Astrocyte of the cerebellum (primary cell): ENCODE results near the gene GSDME.

Experiments used
- DNase-seq: peaks from one replicate; pipeline ENCODE4 v3.0.0-alpha.2; 2011; ENCODE audit warnings: low read depth
- H3K4me3 ChIP-seq: 2 replicates; pipeline ENCODE4 v1.5.1; 2011; ENCODE audit warnings: mild to moderate bottlenecking, low read depth, low read length, moderate library complexity
- in situ Hi-C: cut with HindIII; loops from 2 replicates; pipeline ENCODE4 v1.10.0; 2017; ENCODE audit warnings: low sequenced_read_pairs
- TF ChIP-seq, protein P1 (sequence below): IDR thresholded peaks from 2 replicates; pipeline ENCODE4 v1.5.1; 2012; ENCODE audit warnings: low read length, low read depth, moderate library complexity, mild to moderate bottlenecking; ENCODE audit errors: missing control alignments

Gene GSDME

DNA sequence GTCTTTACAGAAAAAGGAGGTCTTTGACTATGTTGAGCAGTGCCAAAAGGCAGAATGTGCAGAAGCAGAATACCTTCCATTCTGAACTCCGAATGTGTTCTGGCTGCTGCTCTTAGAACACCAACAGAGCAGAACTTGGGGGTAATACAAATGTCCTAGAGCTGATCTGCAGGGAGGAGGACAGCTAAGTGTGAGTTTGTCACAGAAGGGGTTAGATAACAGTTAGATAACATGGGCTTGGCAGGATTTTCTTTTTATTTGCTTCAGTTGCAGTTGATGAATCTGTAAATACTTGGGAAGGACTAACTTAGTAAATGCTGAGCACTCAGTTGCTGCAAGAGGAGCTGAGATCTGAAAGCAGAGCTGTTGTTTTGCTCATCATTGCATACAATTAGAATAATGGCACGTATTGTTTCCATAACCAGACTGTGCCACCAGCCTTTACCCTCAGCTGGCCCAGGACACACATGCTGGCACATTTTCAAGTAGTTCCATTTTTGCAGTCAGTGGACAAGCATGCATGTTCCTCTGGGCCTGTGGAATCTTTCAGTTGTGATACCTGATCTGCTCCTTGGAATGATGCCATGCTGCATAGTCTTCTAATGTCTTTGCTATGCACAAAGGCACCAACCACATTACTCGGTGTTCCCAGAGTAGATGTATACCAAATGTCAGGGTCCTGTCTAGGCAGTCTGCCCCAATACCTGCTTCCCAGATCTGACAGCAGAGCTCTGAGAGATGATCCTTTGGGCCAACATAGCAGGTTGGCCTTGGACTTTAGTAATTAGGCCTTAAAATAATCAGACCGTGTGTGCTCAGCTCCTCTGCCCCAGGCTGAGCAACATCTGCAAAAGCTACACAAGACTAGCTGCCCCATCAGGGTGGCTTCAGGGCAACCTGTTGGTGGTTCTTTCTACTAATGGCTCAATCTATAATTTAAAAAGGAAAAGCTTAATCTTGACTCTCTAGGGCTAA lies 55.7 kb downstream of the GSDME start:
- TF ChIP-seq, protein P1, sequence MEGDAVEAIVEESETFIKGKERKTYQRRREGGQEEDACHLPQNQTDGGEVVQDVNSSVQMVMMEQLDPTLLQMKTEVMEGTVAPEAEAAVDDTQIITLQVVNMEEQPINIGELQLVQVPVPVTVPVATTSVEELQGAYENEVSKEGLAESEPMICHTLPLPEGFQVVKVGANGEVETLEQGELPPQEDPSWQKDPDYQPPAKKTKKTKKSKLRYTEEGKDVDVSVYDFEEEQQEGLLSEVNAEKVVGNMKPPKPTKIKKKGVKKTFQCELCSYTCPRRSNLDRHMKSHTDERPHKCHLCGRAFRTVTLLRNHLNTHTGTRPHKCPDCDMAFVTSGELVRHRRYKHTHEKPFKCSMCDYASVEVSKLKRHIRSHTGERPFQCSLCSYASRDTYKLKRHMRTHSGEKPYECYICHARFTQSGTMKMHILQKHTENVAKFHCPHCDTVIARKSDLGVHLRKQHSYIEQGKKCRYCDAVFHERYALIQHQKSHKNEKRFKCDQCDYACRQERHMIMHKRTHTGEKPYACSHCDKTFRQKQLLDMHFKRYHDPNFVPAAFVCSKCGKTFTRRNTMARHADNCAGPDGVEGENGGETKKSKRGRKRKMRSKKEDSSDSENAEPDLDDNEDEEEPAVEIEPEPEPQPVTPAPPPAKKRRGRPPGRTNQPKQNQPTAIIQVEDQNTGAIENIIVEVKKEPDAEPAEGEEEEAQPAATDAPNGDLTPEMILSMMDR: no peak
- DNase-seq: peak; percentile 89
- in situ Hi-C loops: no loop called here
- no peak overlapping the region for H3K4me3 ChIP-seq

DNA sequence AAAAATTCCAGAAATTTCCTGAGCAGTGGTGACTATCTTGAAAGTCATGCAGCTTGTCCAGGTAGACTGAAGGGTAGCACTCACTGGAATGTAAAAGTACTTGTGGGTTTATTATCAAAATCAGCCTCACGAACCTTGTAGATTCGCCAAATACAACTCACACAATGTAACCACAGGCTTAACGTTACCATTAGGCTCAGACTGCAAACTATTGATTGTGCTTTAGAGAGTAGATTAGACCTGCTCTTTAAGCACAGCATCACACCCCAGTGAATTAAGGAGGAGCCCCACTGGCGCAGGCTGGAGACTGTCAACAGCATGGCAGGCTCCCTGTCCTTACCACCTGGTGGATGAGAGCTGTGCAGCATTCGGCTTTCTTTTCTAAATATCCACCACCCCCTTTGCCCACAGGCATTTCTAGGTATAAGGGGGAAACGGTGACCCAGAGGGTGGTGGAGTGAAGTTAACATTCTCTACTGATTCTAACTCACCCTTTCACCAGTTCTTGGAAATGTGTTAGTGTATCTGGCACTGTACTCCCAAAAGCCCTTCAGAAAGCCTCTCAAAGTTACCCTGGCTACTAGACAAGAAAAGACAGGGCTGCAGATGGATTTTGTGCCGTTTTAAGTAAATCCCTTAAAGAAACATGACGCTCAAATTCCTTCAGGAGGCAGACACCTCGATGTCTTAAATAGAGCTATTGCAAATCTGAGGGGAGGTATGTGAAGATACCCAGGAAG lies 56.6 kb downstream of the GSDME start:
- no peak overlapping the region for H3K4me3 ChIP-seq
- TF ChIP-seq, protein P1: no peak
- in situ Hi-C loops: no loop called here
- no peak for DNase-seq

DNA sequence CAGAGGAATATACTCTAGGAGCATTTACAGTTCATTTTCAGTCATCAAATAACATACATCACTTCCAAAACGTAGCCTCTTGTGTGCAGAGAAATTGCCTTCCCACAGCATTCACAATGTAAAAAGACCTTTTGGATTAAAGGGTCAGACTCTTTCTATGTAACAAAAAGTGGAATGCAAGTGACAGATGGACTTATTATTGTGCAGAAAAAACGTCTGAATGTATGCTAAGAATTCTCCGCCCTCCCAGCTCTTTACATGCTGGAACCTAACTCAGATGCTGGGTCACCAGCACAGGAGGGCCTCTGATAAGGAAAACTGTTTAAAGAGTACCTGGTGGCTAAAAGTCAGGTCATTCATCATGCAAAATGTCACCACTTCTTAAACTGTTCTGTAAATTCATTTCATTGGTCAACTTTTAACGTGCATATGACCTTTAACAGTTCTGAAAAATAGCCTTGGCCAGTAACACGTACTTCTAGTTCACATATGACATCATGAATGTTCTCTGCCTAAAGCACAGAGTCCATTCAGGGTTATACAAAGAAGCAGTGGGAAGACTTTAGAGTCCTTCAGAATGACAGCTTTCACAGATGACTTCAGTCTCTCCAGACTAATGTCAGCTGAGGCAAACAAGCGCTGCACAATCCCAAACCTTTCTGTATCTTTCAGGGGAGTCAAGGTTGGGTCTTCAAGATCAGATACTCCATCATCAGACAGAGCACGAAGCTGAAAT lies 58.6 kb downstream of the GSDME start:
- in situ Hi-C loops: no loop called here
- TF ChIP-seq, protein P1: no peak
- DNase-seq: no peak
- H3K4me3 ChIP-seq: no peak overlapping the region

DNA sequence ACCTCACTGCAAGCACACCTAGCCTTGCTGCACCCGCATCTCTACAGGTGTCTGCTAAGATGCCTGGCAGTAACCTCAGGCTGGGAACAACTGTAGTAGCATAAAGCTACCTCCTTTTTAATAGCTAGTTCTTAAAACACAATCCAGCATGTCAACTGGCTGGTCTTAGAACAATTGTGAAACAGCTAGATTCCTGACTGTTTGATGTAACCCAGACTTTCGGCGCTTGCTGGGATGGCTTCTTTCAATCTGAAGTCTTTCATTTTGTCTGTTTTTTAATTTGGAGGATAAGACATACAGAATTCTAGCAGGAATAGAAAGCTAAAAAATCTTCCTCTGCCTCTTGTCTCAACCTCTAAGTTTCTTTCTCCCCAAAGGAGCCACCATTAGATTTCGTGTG lies 59.8 kb downstream of the GSDME start:
- in situ Hi-C loops: no loop called here
- no peak overlapping the region for H3K4me3 ChIP-seq
- no peak for DNase-seq
- TF ChIP-seq, protein P1: no peak

DNA sequence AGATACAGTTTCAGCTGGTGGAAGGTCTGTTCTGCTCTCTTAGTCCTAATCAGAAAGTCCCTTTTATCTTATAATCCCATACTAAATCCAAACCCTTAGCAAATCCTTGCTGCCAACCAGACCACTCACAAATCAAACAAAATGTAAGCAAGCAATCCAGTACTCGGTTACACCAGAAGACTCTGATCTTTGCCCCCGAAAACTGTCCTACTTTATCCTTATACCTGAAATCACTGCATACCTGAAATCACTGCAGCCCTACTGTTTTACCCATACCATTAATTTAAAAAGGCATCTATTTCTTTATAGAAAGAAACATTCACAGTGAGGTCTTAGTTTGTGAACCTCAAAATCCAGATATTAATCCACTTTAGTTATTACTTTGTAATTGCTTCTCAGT lies 64.7 kb downstream of the GSDME start:
- no peak for DNase-seq
- TF ChIP-seq, protein P1: no peak
- in situ Hi-C loops: no loop called here
- H3K4me3 ChIP-seq: no peak overlapping the region

DNA sequence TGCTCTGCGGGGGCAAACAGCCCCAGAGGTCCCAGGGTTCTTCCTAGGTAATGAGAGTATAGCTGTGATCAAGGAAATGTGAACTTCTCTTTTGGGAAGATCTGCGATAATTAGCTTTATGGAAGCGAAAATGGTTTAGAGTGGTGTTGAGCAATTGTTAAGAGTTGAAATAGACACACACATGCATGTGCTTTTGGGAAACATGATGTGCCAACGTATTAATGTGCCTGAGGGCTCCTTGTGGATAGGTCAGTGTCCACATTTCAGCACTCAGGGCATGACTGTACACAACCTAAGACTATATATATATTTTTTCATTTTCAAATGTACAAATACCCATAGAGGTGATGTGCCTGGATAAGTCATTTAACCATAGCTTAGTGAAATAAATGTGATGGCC lies 67.0 kb downstream of the GSDME start:
- TF ChIP-seq, protein P1: no peak
- in situ Hi-C loops: no loop called here
- DNase-seq: no peak
- no peak overlapping the region for H3K4me3 ChIP-seq
